Kidney capillary endothelial cell (primary cell): ENCODE data around the gene UBA7.

ENCODE experiments used
- DNase-seq: peaks from one replicate; pipeline ENCODE4 v3.0.0-alpha.2; 2018; ENCODE audit warnings: low spot score

UBA7 gene

GRCh38 chr3:49804141-49805041 lies 9.4 kb downstream of the UBA7 start:
- DNase-seq: peak; percentile 94

- peak; percentile 61 for DNase-seq
Measured at GRCh38 chr3:49803465-49804140, 10.2 kb downstream of the UBA7 start.

- DNase-seq: peak; percentile 87
Measured at GRCh38 chr3:49802719-49803464, 10.9 kb downstream of the UBA7 start, which contains the start of gene INKA1. Gene INKA1 (plus strand): TSS chr3:49803261. CDS start chr3:49803393, 132 bp downstream.

GRCh38 chr3:49801160-49801559 lies 12.6 kb downstream of the UBA7 start:
- DNase-seq: no peak

- DNase-seq: no peak
Measured at GRCh38 chr3:49799761-49800160, 14.0 kb downstream of the UBA7 start, which contains the start of gene CDHR4. Gene CDHR4 (minus strand): TSS chr3:49799873. CDS start chr3:49799812, 61 bp downstream.

GRCh38 chr3:49799105-49799504 lies 14.6 kb downstream of the UBA7 start:
- DNase-seq: no peak

- DNase-seq: no peak
Measured at GRCh38 chr3:49794926-49795905, 18.5 kb downstream of the UBA7 start.

GRCh38 chr3:49794431-49794830 lies 19.3 kb downstream of the UBA7 start:
- no peak for DNase-seq

- no peak for DNase-seq
Measured at GRCh38 chr3:49793486-49794085, 20.2 kb downstream of the UBA7 start.

- no peak for DNase-seq
Measured at GRCh38 chr3:49792371-49793150, 21.2 kb downstream of the UBA7 start.

GRCh38 chr3:49791571-49791970 lies 22.2 kb downstream of the UBA7 start:
- no peak for DNase-seq

- no peak for DNase-seq
Measured at GRCh38 chr3:49790626-49791411, 22.9 kb downstream of the UBA7 start.

- DNase-seq: no peak
Measured at GRCh38 chr3:49788056-49788455, 25.7 kb downstream of the UBA7 start.

GRCh38 chr3:49787536-49787935 lies 26.2 kb downstream of the UBA7 start:
- DNase-seq: no peak

GRCh38 chr3:49787182-49787464 lies 26.6 kb downstream of the UBA7 start:
- DNase-seq: no peak

GRCh38 chr3:49786357-49787181 lies 27.2 kb downstream of the UBA7 start, which contains the start of gene IP6K1:
Gene IP6K1 (minus strand): TSS chr3:49786542. CDS start chr3:49748040, 38,502 bp downstream.
- peak; percentile 100 for DNase-seq

- DNase-seq: peak; percentile 28
Measured at GRCh38 chr3:49785565-49786356, 28.0 kb downstream of the UBA7 start.
